Astrocyte of the cerebellum (primary cell): Measurements from ENCODE around the gene EIPR1.

Experiments
- DNase-seq: peaks from one replicate; pipeline ENCODE4 v3.0.0-alpha.2; 2011; ENCODE audit warnings: low read depth
- H3K4me3 ChIP-seq: 2 replicates; pipeline ENCODE4 v1.5.1; 2011; ENCODE audit warnings: mild to moderate bottlenecking, low read depth, low read length, moderate library complexity
- in situ Hi-C: cut with HindIII; loops from 2 replicates; pipeline ENCODE4 v1.10.0; 2017; ENCODE audit warnings: low sequenced_read_pairs
- TF ChIP-seq, protein P1 (sequence below): IDR thresholded peaks from 2 replicates; pipeline ENCODE4 v1.5.1; 2012; ENCODE audit warnings: low read length, low read depth, moderate library complexity, mild to moderate bottlenecking; ENCODE audit errors: missing control alignments

EIPR1 gene

GRCh38 chr2:3277748-3278520 lies 99.7 kb downstream of the EIPR1 start:
- no peak for DNase-seq
- in situ Hi-C loops: no loop called here
- no peak overlapping the region for H3K4me3 ChIP-seq
- TF ChIP-seq, protein P1, sequence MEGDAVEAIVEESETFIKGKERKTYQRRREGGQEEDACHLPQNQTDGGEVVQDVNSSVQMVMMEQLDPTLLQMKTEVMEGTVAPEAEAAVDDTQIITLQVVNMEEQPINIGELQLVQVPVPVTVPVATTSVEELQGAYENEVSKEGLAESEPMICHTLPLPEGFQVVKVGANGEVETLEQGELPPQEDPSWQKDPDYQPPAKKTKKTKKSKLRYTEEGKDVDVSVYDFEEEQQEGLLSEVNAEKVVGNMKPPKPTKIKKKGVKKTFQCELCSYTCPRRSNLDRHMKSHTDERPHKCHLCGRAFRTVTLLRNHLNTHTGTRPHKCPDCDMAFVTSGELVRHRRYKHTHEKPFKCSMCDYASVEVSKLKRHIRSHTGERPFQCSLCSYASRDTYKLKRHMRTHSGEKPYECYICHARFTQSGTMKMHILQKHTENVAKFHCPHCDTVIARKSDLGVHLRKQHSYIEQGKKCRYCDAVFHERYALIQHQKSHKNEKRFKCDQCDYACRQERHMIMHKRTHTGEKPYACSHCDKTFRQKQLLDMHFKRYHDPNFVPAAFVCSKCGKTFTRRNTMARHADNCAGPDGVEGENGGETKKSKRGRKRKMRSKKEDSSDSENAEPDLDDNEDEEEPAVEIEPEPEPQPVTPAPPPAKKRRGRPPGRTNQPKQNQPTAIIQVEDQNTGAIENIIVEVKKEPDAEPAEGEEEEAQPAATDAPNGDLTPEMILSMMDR: no peak

DNA sequence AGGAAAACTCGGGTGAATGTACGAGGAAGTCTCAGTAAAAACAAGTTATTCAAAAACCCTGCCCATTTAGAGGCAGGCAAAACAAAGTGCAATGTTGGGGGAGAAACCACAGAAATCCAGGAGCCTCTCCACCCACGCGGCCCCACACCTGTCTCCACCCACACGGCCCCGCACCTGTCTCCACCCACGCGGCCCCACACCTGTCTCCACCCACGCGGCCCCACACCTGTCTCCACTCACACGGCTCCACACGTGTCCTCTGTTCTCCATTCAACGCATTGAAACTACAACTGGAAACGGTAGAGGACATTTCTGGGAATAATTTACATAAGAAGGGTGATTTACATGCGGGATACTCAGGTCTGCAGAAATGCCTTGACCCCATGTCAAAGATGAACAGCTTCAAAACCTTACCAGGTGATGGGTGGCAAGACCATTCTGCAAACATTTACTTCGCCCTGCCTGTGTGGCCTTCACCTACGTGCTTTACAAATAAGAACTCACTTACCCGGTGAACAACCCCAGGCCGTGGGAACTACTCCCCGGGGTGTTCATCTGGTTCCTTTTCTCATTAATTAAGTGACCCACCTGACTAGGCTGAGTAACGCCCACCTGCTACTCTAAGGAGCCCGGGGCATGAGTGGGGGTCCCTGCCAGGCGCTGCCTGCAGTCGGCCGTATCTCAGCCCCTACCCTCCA lies 100.4 kb downstream of the EIPR1 start:
- TF ChIP-seq, protein P1: no peak
- in situ Hi-C loops: no loop called here
- DNase-seq: no peak
- no peak overlapping the region for H3K4me3 ChIP-seq

- DNase-seq: no peak
- no peak overlapping the region for H3K4me3 ChIP-seq
- in situ Hi-C loops: no loop called here
- TF ChIP-seq, protein P1: no peak
These were observed 104.9 kb downstream of the EIPR1 start for GRCh38 chr2:3272761-3273160.

DNA sequence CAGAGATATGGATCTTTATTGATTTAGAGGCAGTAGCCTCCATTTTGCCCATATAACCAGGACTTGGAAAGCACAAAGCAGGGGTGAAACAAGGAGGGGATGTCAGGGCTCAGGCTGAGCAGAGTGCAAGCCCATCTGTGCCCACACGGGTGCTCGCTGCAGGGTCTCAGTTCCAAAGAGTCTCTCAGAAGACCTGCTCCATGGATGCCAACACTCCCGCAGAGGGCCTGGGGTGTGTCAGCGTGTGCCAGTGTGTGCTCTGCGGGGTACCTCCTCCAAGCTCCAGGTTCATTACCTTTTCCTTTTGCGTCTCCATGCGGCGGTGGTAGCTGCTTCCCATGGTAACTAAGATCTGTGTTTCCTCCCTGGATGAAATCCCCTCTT lies 107.5 kb downstream of the EIPR1 start:
- TF ChIP-seq, protein P1: no peak
- no peak for DNase-seq
- H3K4me3 ChIP-seq: no peak overlapping the region
- in situ Hi-C loops: no loop called here

DNA sequence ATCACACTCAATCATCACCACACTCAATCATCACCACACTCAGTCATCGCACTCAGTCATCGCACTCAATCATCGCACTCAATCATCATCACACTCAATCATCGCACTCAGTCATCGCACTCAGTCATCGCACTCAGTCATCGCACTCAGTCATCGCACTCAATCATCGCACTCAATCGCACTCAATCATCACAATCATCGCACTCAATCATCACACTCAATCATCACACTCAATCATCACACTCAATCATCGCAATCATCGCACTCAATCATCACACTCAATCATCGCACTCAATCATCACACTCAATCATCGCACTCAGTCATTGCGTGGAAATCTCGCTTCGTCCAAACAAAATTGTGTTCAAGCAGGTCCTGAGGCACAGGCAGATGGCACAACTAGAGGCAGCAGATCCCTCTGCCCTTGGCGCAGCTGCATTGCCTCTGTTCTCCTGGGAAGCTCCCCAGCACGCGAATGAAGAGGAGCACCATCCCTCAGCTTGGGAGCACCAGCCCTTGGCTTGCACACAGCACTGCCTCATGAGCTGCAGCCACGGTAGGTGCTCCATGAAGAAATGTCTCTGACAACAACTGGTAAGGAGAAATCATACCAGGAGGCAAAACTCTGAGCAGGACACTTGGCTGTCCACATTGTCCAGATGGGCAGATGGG lies 108.1 kb downstream of the EIPR1 start:
- no peak overlapping the region for H3K4me3 ChIP-seq
- in situ Hi-C loops: no loop called here
- DNase-seq: no peak
- TF ChIP-seq, protein P1: no peak

- in situ Hi-C loops: no loop called here
- DNase-seq: no peak
- TF ChIP-seq, protein P1: no peak
- no peak overlapping the region for H3K4me3 ChIP-seq
These were observed 109.0 kb downstream of the EIPR1 start for GRCh38 chr2:3268705-3269029.
